Spleen (tissue), 11 donors: ENCODE results near the gene CCDC6. TPM values are rescaled to one million over a fixed set of nuclear protein-coding genes. Genes with fewer than 3 reads are reported as not detected.

Experiments
- DNase-seq: peaks from one replicate; pipeline ENCODE4 v3.0.0-alpha.2; 2020
- H3K27ac ChIP-seq, 8 donors: fragments of 200-600 bp; sonication (generic) in 7 of 8; 1 replicate in 4 of 8; 2 replicates in 4 of 8; pipeline versions ENCODE4 v1.5.0 to v1.8.0; 2016 to 2021; ENCODE audit warnings: inconsistent platforms in 4 of 8, mild to moderate bottlenecking in 4 of 8, moderate library complexity in 1 of 8
- H3K27me3 ChIP-seq, 7 donors: fragments of 200-600 bp; sonication (generic) in 6 of 7; replicated peaks in 1 of 7; 1 replicate in 4 of 7; 2 replicates in 3 of 7; pipeline versions ENCODE4 v1.5.0 to v1.8.0; 2016 to 2021; ENCODE audit warnings: inconsistent platforms in 3 of 7, mild to moderate bottlenecking in 1 of 7
- H3K36me3 ChIP-seq, 6 donors: fragments of 200-600 bp; sonication (generic) in 5 of 6; 1 replicate in 4 of 6; 2 replicates in 2 of 6; pipeline versions ENCODE4 v1.5.0 to v1.8.0; 2016 to 2021; ENCODE audit warnings: inconsistent platforms in 2 of 6
- H3K4me1 ChIP-seq, 6 donors: fragments of 200-600 bp; sonication (generic) in 5 of 6; 1 replicate in 3 of 6; 2 replicates in 3 of 6; pipeline versions ENCODE4 v1.5.0 to v1.8.0; 2016 to 2021; ENCODE audit warnings: inconsistent platforms in 3 of 6
- H3K4me3 ChIP-seq, 8 donors: fragments of 200-600 bp; sonication (generic) in 7 of 8; 1 replicate in 4 of 8; 2 replicates in 4 of 8; pipeline versions ENCODE4 v1.5.0 to v1.8.0; 2016 to 2021; ENCODE audit warnings: inconsistent platforms in 4 of 8, mild to moderate bottlenecking in 4 of 8, moderate library complexity in 2 of 8
- H3K9me3 ChIP-seq, 8 donors: fragments of 200-600 bp; sonication (generic) in 7 of 8; 1 replicate in 4 of 8; 2 replicates in 4 of 8; pipeline versions ENCODE4 v1.5.0 to v1.8.0; 2016 to 2021; ENCODE audit warnings: inconsistent platforms in 4 of 8
- POLR2A ChIP-seq, 3 donors: fragments of 450-650 bp; IDR thresholded peaks; one replicate each; pipeline ENCODE4 v1.5.1; 2017; ENCODE audit warnings: antibody characterized with exemption in 3 of 3, mild to moderate bottlenecking in 1 of 3
- POLR2AphosphoS5 ChIP-seq, 3 donors: sonication (generic); formaldehyde crosslinking; IDR thresholded peaks; one replicate each; pipeline ENCODE4 v1.5.1; 2017; ENCODE audit warnings: antibody characterized with exemption in 3 of 3
- WGBS, 5 donors: extraction: QIAGEN DNeasy Blood & Tissue Kit in 3 of 5; methylation state at CpG; one replicate each; pipeline versions ENCODE4 v1.1.5 to v1.1.7; 2013 to 2018; 5-methylcytosine and 5-hydroxymethylcytosine counted together
- intact Hi-C: fragments of 100-400 bp; cut with DNase I; formaldehyde crosslinking; loops from one replicate; pipeline ENCODE4 v1.15.0; 2023; ENCODE audit warnings: low total_unique reads
- polyA plus RNA-seq, 3 donors: library from polyadenylated mRNA; stranded (reverse); fragments of 200-250 nt; gene quantifications; one replicate each; pipeline ENCODE4 v1.2.1, GENCODE V29; 2013
- total RNA-seq, 7 donors: library from RNA; depleted of rRNA in 3 of 7; stranded (reverse); fragments of >200 nt in 3 of 7; fragmentation: NEBNext Ultra II Directional in 4 of 7; extraction: Animal tissue kit (Norgen Biotek cat#: 25700) in 4 of 7; gene quantifications; one replicate each; pipeline versions ENCODE4 v1.1.0 to v1.2.1, GENCODE V29; 2016 to 2021
- TF ChIP-seq, protein P1 (sequence below), 11 experiments: fragments of 200-600 bp in 7 of 11; fragments of 450-650 bp in 4 of 11; sonication (generic) in 4 of 11; IDR thresholded peaks in 8 of 11; conservative IDR thresholded peaks in 3 of 11; 1 replicate in 7 of 11; 2 replicates in 4 of 11; pipeline versions ENCODE4 v1.4.0 to v1.8.0; 2016 to 2021; ENCODE audit warnings: antibody characterized with exemption in 11 of 11, inconsistent platforms in 4 of 11, mild to moderate bottlenecking in 1 of 11
- donor health status: healthy with polysubstance abuse.
- donor health status: DM: no; HTN: no; CAD: no; lungs with moderate emphysema.
- donor health status: DM: no; HTN: no; CAD: no.
- donor health status: Bipolar disorder and iron deficiency.
- donor health status: healthy.
- donor health status: DM: no; HTN: no; CAD: no.
- donor health status: DM: yes; HTN: yes; CAD: no.

CCDC6 gene
- total and polyA plus RNA-seq, 10 donors = 8.7 to 55.1 (median 37.6) TPM

DNA sequence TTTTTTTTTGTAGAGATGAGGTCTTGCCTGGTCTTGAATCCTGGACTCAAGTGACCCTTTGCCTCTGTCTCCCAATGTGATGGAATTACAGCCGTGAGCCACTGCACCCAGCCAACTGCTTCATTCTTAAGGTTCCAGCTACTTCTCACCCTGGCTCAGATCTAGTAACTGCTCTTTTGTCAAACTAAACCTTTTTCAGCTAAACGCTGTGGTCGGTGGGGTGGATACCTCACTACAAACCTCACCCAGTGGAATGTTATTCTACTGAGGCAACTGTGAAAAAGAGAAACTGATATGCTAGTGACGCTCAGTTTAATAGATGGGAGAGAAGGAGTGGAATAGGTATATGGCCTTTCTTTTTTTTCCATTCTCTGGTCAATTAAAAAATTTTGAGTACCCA, 151.4 kb downstream of the CCDC6 start:
- intact Hi-C loops = no loop called here
- Histone ChIP-seq H3K9me3 (peaks cover 0 to 5% (median 0%) of the 10 kb centered on the region in 8 donors), H3K36me3 (no peaks in the 10 kb centered on the region), H3K4me1 (no peaks in the 10 kb centered on the region), H3K4me3 (no peak overlapping the region), H3K27me3 (peaks cover 0 to 2% (median 0%) of the 10 kb centered on the region in 7 donors), H3K27ac (no peak overlapping the region)
- TF ChIP-seq POLR2AphosphoS5 (IDR thresholded peaks at IDR 0.05) (no peak), POLR2A (IDR thresholded peaks at IDR 0.05) (no peak)
- TF ChIP-seq, protein P1, sequence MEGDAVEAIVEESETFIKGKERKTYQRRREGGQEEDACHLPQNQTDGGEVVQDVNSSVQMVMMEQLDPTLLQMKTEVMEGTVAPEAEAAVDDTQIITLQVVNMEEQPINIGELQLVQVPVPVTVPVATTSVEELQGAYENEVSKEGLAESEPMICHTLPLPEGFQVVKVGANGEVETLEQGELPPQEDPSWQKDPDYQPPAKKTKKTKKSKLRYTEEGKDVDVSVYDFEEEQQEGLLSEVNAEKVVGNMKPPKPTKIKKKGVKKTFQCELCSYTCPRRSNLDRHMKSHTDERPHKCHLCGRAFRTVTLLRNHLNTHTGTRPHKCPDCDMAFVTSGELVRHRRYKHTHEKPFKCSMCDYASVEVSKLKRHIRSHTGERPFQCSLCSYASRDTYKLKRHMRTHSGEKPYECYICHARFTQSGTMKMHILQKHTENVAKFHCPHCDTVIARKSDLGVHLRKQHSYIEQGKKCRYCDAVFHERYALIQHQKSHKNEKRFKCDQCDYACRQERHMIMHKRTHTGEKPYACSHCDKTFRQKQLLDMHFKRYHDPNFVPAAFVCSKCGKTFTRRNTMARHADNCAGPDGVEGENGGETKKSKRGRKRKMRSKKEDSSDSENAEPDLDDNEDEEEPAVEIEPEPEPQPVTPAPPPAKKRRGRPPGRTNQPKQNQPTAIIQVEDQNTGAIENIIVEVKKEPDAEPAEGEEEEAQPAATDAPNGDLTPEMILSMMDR (IDR thresholded peaks at IDR 0.05 in 8 of 11, conservative IDR thresholded peaks at IDR 0.05 in 3 of 11) = no peak
- DNase-seq = no peak
- WGBS, 5 donors = 87 to 98% (median 92%) methylated on average over 4 of the region's 4 CpGs

DNA sequence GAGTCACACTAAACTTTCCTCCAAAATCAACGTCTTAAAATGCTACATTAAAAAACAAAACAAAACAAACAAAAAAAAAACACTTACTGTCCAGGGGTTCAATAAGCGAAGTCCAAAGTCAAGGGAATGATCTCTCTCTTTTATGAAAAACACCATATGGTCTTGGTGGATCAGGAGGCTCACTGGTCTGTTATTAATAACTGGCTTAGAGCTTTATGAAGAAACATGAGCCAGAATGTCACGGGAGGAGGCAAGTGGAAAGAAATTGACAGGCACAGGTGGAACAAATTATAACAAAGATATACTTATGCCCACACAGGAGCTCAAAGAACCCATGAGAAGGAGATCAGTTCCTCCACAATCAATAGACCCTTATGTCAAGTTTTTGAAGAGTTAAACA, 153.1 kb downstream of the CCDC6 start, which contains the start of gene MRLN:
Gene MRLN, minus strand, starts transcription at position 189 of the 400 bp plus-strand sequence.
- H3K27ac ChIP-seq = no peak within 1 kb of the TSS
- H3K4me1 ChIP-seq = no peaks in the 10 kb centered on the region
- intact Hi-C loops = no loop called here
- peaks cover 0 to 2% (median 0%) of the 10 kb centered on the region in 7 donors for H3K27me3 ChIP-seq
- no peaks in the 10 kb centered on the region for H3K36me3 ChIP-seq
- DNase-seq = no peak
- H3K9me3 ChIP-seq = no peaks in the 10 kb centered on the region
- TF ChIP-seq POLR2AphosphoS5 (IDR thresholded peaks at IDR 0.05) = no peak
- TF ChIP-seq, protein P1 (IDR thresholded peaks at IDR 0.05 in 8 of 11, conservative IDR thresholded peaks at IDR 0.05 in 3 of 11) = no peak
- TF ChIP-seq POLR2A (IDR thresholded peaks at IDR 0.05) = no peak
- WGBS, 5 donors = 71 to 82% (median 77%) methylated on average over 3 of the region's 3 CpGs
- no peak within 1 kb of the TSS for H3K4me3 ChIP-seq

DNA sequence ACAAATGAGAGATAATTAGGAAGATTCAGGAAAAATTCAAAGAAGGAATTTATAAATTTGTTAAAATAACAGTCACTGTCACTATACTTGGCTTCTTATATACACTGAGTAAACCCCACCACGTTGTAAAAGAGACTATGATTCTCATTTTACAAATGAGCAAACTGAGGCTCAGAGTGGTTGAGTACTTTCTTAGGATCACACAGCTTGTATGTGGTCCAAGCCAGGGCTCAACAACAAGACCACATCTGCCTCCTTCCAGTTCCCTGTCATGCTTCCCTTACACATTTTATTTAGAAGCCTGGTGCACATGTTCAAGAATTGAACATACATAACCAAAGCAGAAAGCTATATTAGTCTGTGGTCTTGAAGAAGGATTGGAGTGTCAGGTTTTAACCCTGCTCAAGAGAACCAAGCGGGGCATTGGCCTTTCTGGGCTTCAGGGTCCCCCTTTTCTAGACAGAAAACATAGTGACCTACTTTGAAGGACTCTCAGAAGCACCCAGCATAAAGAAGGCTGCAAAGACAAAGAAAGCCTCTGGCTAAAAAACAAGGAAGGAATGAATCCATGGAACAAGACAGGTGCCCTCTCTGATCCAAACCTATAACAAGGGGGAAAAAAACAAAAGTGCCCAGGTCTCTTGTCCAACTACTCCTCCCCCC, 153.9 kb downstream of the CCDC6 start:
- no peaks in the 10 kb centered on the region for H3K9me3 ChIP-seq
- no peak overlapping the region for H3K4me3 ChIP-seq
- no peaks in the 10 kb centered on the region for H3K36me3 ChIP-seq
- intact Hi-C loops = no loop called here
- 63 to 82% (median 69%) methylated on average over 2 of the region's 2 CpGs for WGBS, 5 donors
- no peak for TF ChIP-seq POLR2AphosphoS5 (IDR thresholded peaks at IDR 0.05)
- TF ChIP-seq POLR2A (IDR thresholded peaks at IDR 0.05) = no peak
- TF ChIP-seq, protein P1 (IDR thresholded peaks at IDR 0.05 in 8 of 11, conservative IDR thresholded peaks at IDR 0.05 in 3 of 11) = no peak
- H3K4me1 ChIP-seq = no peaks in the 10 kb centered on the region
- DNase-seq = no peak
- peaks cover 0 to 2% (median 0%) of the 10 kb centered on the region in 7 donors for H3K27me3 ChIP-seq
- H3K27ac ChIP-seq = no peak overlapping the region

DNA sequence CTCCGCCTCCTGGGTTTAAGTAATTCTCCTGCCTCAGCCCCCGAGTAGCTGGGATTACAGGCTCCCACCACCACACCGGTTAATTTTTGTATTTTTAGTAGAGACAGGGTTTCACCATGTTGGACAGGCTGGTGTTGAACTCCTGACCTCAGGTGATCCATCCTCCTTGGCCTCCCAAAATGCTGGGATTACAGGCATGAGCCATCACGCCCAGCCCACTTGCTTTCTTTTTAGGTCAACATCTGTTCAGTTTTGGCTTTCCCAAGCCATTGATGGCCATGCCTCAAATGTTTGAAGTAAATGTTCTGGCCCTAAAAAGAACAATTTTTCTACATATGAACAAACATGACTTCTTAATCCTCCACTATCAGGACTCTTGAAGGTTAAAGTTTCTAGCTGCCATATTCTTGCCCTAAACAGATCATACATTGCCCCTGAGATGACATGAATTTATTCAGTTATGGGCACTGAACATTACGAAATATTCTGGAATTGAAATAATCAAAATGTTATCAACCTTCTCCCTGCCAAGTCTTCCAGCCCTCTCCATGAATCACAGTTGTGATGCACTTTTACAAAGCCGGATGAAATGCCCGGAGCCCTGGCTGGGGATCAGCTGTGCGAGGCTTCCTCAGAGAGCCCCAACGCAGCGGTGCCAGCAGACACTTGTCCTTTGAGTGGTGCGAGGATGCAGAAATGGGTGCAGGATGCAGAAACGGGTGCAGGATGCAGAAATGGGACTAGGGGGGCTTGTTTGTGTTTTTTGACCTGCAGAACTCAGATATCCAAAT, 156.0 kb downstream of the CCDC6 start:
- Histone ChIP-seq H3K4me3 (no peak overlapping the region), H3K27me3 (peaks cover 0 to 2% (median 0%) of the 10 kb centered on the region in 7 donors), H3K4me1 (no peaks in the 10 kb centered on the region), H3K9me3 (no peaks in the 10 kb centered on the region), H3K36me3 (no peaks in the 10 kb centered on the region), H3K27ac (no peak overlapping the region)
- no peak for TF ChIP-seq POLR2A (IDR thresholded peaks at IDR 0.05)
- TF ChIP-seq, protein P1 (IDR thresholded peaks at IDR 0.05 in 8 of 11, conservative IDR thresholded peaks at IDR 0.05 in 3 of 11) = no peak
- TF ChIP-seq POLR2AphosphoS5 (IDR thresholded peaks at IDR 0.05) = no peak
- DNase-seq = no peak
- 84 to 93% (median 87%) methylated on average over 12 of the region's 12 CpGs for WGBS, 5 donors
- intact Hi-C loops = no loop called here
